Dermis blood vessel endothelial cell (primary cell): ENCODE results near the gene GBP5. TPM values are rescaled to one million over a fixed set of nuclear protein-coding genes. Genes with fewer than 3 reads are reported as not detected.
"Not testable (repeated sequence)": the region's sequence is repeated elsewhere in the genome, so short reads cannot be mapped to it uniquely, and the experiment has no call there.

Experiments
- DNase-seq: peaks from one replicate; pipeline ENCODE4 v3.0.0; 2010
- total RNA-seq: library from RNA; depleted of rRNA; stranded (reverse); fragments of >200 nt; gene quantifications from 2 replicates; pipeline ENCODE4 v1.2.3, GENCODE V29; 2014

GBP5 gene
- total RNA-seq, 1 donor from 2014 or later: 0.17 TPM

DNA sequence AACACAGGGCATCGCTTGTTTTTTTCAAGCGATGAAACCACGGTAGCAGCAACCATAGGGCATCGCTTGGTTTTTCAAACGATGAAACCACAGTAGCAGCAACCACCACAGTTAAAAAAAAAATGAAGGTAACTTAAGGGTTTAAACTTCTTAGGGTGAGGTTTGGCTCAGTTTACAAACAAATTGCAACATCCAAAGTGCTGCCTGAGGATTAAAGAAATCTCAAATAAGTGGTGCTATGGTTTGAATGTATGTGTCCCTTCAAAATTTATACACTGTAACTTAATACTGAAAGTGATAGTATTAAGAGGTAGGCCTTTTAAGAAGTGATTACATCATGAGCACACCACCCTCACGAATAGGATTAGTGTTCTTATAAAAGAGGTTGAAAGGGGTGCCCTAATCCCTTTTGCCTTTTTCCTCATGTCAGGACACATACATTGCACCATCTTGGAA lies 6.4 kb upstream of the GBP5 start:
- DNase-seq: no peak

DNA sequence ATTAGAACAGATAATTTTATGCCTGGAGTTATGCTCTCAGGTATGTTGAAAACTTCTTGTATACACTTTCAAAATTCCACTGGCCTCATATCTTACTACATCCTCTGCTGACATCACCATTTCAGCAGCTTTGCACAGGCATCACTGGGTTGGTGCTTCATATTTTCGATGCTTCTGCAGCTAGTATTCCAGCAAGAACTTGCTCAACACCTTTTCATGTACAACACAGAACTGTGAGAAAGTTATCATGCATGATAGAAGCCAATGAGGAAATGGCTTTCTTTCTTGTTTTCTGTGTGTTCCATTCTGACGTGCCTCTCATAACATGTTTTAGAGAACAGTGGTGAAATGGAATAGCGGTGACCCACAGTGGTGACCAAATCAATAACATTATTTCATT lies 5.1 kb upstream of the GBP5 start:
- DNase-seq: no peak

- peak; percentile 49 for DNase-seq
Observed at GRCh38 chr1:89276690-89277089, 4.0 kb upstream of the GBP5 start.

DNA sequence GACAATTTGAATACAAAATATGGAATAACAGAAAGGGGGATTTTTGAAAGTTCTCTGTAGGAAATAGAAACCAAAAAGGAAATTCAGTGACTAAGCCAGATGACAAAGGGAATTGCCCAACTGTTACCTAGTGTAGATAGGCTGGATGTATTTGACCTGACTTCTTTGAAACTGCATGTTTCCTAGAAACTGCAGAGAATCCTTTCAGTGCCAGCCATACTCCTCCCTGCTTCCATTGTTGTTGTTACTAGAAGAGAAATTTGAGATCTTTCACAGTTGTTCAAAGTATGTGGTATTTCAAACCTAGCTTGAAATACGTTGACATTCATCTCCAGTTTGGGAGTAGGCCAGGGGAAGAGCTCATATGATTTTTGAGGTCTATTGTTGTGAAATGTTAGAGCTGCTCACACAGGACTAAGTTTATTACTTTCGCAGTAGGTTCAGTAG lies 1.8 kb upstream of the GBP5 start:
- peak; percentile 12 for DNase-seq

DNA sequence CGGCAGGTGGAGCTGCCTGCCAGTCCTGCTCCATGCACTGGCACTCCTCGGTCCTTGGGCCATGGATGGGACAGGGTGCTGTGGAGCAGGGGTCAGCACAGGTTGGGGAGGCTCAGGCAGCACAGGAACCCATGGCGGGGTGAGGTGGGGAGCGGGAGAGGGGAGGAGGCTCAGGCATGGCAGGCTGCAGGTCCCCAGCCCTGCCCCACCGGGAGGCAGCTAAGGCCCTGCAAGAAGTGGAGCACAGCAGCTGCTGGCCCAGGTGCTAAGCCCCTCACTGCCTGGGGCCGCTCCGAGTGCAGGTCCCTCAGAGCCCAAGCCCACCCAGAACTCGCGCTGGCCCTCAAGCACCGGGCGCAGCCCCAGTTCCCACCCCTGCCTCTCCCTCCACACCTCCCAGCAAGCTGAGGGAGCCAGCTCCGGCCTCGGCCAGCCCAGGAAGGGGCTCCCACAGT lies 691 bp upstream of the GBP5 start:
- DNase-seq: no peak

GRCh38 chr1:89271341-89272015 lies 1.2 kb downstream of the GBP5 start:
- no peak for DNase-seq

DNA sequence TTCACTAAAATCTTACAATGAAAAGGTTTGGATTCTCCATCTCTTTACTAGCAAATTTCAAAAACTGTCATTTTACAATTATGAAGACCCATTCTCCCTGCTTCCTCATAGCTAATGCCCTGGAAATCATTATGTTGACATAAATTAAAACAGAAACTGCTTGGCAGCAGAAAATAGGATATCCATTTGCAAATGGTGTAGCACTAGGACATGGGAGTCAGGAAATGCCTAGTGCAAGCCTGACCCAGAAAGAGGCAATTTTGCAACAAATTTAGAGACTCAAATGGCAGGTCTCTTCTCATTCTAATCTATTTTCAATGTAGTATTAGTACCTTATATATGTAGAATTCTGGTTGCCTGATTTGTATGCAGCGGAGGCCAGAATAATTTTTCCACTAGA lies 2.2 kb downstream of the GBP5 start:
- DNase-seq: no peak

- DNase-seq: no peak
Observed at GRCh38 chr1:89269277-89269676, 3.4 kb downstream of the GBP5 start.

- DNase-seq: peak; percentile 65
Observed at GRCh38 chr1:89262643-89263042, 10.0 kb downstream of the GBP5 start.

DNA sequence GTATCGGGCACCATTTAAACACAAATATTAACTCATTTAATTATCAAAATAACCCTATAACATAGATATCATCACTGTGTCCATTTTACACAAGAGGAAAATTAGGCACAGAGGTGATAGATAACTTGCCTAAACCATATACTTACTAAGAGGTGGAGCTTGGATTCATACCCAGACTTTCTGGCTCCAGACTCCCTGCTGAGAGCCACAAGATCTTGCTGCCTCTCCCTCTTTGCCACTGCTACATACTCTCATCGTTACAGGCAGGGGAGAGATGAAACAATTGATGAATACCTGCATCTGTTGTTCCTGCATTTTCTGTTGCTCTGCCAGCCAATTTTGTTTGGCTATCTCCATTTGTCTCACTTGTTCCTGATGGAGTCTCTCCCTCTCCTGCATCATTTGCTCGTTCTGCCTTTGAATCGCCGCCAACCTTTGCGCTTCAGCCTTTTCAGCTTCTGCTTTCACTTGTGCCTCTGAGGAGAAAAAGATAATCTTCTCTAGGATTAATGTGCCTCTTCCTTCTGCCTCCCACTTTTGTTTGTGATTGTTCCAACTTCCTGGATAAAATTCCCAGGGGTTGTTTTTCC lies 10.6 kb downstream of the GBP5 start:
- DNase-seq: peak; percentile 6

DNA sequence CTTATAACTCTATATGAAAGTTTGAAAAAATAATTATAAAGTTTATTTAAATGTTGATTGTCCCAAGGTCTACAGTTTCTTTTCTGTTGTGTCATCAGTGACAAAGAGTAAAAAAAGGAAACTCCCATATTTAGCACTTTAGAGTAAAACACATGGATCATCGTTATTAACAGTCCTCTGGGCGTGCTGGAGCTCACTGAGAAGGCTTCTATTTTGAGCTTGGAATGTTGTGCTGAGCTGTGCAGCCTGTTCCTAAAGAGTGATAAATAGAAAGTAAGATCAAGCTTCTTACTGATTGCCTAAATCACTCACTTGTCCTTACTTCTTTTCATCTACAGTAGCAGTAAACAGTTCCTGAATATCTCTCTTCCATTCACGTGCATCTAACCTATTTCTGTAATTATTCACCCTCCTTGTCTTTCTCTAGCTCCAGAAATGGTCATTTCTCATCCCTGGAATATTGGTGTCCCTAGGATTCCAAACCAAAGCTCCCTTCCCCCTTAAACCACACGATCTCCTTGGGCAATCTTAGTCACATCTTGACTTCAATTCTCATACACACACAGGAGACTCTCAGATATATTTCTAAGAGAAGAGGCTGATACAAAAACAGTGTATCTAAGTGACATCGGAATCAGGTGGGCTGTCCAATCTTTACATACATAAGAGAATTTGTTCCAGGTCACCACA lies 11.9 kb downstream of the GBP5 start:
- no peak for DNase-seq

- no peak for DNase-seq
Observed at GRCh38 chr1:89260042-89260441, 12.6 kb downstream of the GBP5 start.

- DNase-seq: no peak
Observed at GRCh38 chr1:89259283-89259971, 13.2 kb downstream of the GBP5 start.

DNA sequence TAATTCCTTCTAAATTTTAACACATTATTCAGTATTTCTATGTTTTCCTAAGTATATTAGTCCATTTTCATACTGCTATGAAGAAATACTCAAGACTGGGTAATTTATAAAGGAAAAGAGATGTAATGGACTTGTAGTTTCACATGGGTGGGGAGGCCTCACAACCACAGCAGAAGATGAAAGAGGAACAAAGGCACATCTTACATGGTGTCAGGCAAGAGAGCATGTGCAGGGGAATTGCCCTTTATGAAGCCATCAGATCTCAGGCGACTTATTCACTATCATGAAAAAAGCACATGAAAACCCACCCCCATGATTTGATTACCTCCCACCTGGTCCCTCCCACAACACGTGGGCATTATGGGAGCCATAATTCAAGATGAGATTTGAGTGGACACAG lies 15.6 kb downstream of the GBP5 start:
- DNase-seq: no peak

- DNase-seq: not testable (repeated sequence)
Observed at GRCh38 chr1:89255581-89255980, 17.1 kb downstream of the GBP5 start.

DNA sequence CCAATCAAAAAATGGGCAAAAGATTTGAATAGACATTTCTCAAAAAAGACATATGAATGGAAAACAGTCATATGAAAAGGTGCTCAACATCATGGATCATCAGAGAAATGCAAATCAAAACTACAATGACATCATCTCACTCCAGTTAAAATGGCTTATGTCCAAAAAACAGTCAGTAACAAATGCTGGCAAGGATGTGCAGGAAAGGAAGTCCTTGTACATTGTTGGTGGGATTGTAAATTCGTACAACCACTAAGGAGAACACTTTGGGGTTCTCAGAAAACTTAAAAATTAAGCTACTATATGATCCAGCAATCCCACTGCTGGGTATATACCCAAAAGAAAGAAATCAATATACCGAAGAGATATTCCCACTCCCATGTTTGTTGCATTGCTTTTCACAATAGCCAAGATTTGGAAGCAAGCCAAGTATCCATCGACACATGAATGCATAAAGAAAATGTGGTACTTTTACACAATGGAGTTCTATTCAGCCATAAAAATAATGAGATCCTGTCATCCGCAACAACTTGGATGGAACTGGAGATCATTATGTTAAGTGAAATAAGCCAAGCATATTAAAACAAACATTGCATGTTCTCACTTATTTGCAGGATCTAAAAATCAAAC lies 17.9 kb downstream of the GBP5 start:
- peak; percentile 85 for DNase-seq

DNA sequence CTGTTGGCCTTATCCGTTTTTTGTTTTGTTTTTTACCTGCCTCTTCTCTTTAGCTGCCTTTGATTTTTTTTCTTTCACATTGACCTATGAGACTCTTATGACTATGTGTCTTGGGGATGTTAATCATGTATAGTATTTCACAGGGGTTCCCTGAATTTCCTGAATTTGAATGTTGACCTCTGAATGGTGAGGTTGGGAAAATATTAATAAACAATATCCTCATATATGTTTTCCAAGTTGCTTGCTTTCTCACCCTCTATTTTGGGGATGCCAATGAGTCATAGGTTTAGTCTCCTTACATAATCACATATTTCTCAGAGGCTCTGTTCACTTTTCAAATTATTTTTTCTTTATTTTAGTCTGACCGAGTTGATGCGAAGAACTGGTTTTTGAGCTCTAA lies 29.6 kb downstream of the GBP5 start:
- no peak for DNase-seq

Other genes starting within 250 kb of the GBP5 start
- gene GBP3, start 250.0 kb downstream of the GBP5 start, total RNA-seq: 33.4 and 33.6 TPM in 2 replicates
- 24.8 and 27.6 TPM in 2 replicates for gene GBP1, start 207.7 kb downstream of the GBP5 start, total RNA-seq
- gene GBP2, start 146.7 kb downstream of the GBP5 start, total RNA-seq: 65.9 and 97.0 TPM in 2 replicates
- not detected in 2 replicates for gene GBP7, start 96.9 kb downstream of the GBP5 start, total RNA-seq
- gene GBP4, start 73.9 kb downstream of the GBP5 start, total RNA-seq: 13.9 and 25.4 TPM in 2 replicates
- gene GBP6, start 91.2 kb upstream of the GBP5 start, total RNA-seq: under 0.01 TPM in 1 of 2 replicates, not detected in the other